Left ventricle myocardium inferior (tissue), 1 donor: Measurements from ENCODE around the gene LDB2. TPM values are rescaled to one million over a fixed set of nuclear protein-coding genes. Genes with fewer than 3 reads are reported as not detected.

Experiments used
- DNase-seq: peaks from one replicate; pipeline ENCODE4 v3.0.0-alpha.2; 2020
- H3K27ac ChIP-seq: fragments of 200-600 bp; replicated peaks from 2 replicates; pipeline ENCODE4 v1.8.0; 2021
- H3K27me3 ChIP-seq: fragments of 200-600 bp; 2 replicates; pipeline ENCODE4 v1.8.0; 2021; ENCODE audit warnings: low read depth
- H3K36me3 ChIP-seq: fragments of 200-600 bp; 2 replicates; pipeline ENCODE4 v1.8.0; 2021
- H3K4me1 ChIP-seq: fragments of 200-600 bp; 2 replicates; pipeline ENCODE4 v1.8.0; 2021
- H3K4me3 ChIP-seq: fragments of 200-600 bp; 2 replicates; pipeline ENCODE4 v1.8.0; 2021; ENCODE audit warnings: mild to moderate bottlenecking, moderate library complexity
- H3K9me3 ChIP-seq: fragments of 200-600 bp; replicated peaks from 2 replicates; pipeline ENCODE4 v1.8.0; 2021
- CTCF ChIP-seq: fragments of 200-600 bp; IDR thresholded peaks from 2 replicates; pipeline ENCODE4 v1.8.0; 2021; ENCODE audit warnings: antibody characterized with exemption, mild to moderate bottlenecking, borderline replicate concordance
- intact Hi-C: fragments of 100-400 bp; cut with micrococcal nuclease; formaldehyde crosslinking; loops from one replicate; pipeline ENCODE4 v1.11.0; 2022
- total RNA-seq: library from RNA; stranded (reverse); fragmentation: NEBNext Ultra II Directional; extraction: Animal tissue kit (Norgen Biotek cat#: 25700); gene quantifications from one replicate; pipeline ENCODE4 v1.2.1, GENCODE V29; 2021
- donor health status: DM: no; HTN: yes; CAD: no; lungs with severe emphysema.

The LDB2 gene
- total RNA-seq, 1 donor from 2014 or later: 29.6 TPM

GRCh38 chr4:16758816-16759215 lies 139.6 kb downstream of the LDB2 start:
- no peak for TF ChIP-seq CTCF
- intact Hi-C loops: no loop called here

GRCh38 chr4:16758255-16758654 lies 140.2 kb downstream of the LDB2 start:
- Histone ChIP-seq H3K4me1 (peaks cover 20% of the 10 kb centered on the region), H3K9me3 (no peaks in the 10 kb centered on the region), H3K4me3 (no peak overlapping the region), H3K27me3 (peaks cover 7% of the 10 kb centered on the region), H3K36me3 (peaks cover 10% of the 10 kb centered on the region), H3K27ac (no peak overlapping the region)
- intact Hi-C loops: no loop called here
- no peak for TF ChIP-seq CTCF
- no peak for DNase-seq

More at GRCh38 chr4:16758816-16759215, 139.6 kb downstream of the LDB2 start:
- Histone ChIP-seq H3K36me3 (peaks cover 10% of the 10 kb centered on the region), H3K27ac (no peak overlapping the region), H3K4me3 (no peak overlapping the region), H3K27me3 (peaks cover 7% of the 10 kb centered on the region), H3K9me3 (no peaks in the 10 kb centered on the region), H3K4me1 (peaks cover 20% of the 10 kb centered on the region)
- DNase-seq: no peak

- Histone ChIP-seq H3K36me3 (peaks cover 10% of the 10 kb centered on the region), H3K27me3 (peaks cover 7% of the 10 kb centered on the region), H3K27ac (no peak overlapping the region), H3K4me3 (no peak overlapping the region), H3K9me3 (no peaks in the 10 kb centered on the region), H3K4me1 (peaks cover 20% of the 10 kb centered on the region)
- intact Hi-C loops: no loop called here
- DNase-seq: no peak
- TF ChIP-seq CTCF: no peak
These were observed 141.3 kb downstream of the LDB2 start for GRCh38 chr4:16757080-16757521.

- no peaks in the 10 kb centered on the region for H3K9me3 ChIP-seq
- H3K4me1 ChIP-seq: peaks cover 10% of the 10 kb centered on the region
- TF ChIP-seq CTCF: no peak
- no peak overlapping the region for H3K4me3 ChIP-seq
- intact Hi-C loops: no loop called here
- peaks cover 10% of the 10 kb centered on the region for H3K36me3 ChIP-seq
- H3K27me3 ChIP-seq: peaks cover 7% of the 10 kb centered on the region
- H3K27ac ChIP-seq: no peak overlapping the region
- no peak for DNase-seq
These were observed 144.3 kb downstream of the LDB2 start for GRCh38 chr4:16754104-16754503.

GRCh38 chr4:16752150-16752549 lies 146.3 kb downstream of the LDB2 start:
- intact Hi-C loops: no loop called here

More at GRCh38 chr4:16752150-16752549, 146.3 kb downstream of the LDB2 start:
- H3K9me3 ChIP-seq: no peaks in the 10 kb centered on the region
- no peak overlapping the region for H3K27ac ChIP-seq
- TF ChIP-seq CTCF: peak; percentile 29
- no peak for DNase-seq
- peaks cover 7% of the 10 kb centered on the region for H3K27me3 ChIP-seq
- H3K4me3 ChIP-seq: no peak overlapping the region
- peaks cover 8% of the 10 kb centered on the region for H3K4me1 ChIP-seq
- H3K36me3 ChIP-seq: no peaks in the 10 kb centered on the region
